SHP77 treated with DMSO at 0.1 percent for 48 hours (cell line): ENCODE results near the gene SOX5.

ENCODE experiments used
- DNase-seq: peaks from one replicate; lab custom pipeline; 2025; lab: John Stamatoyannopoulos, UW

SOX5 gene

GRCh38 chr12:23949348-23950209 lies at the start of gene SOX5:
TSS of gene SOX5 (minus strand) at chr12:23949670. CDS start at chr12:23949601, 69 bp downstream.
- no peak for DNase-seq

- DNase-seq, result no peak
These were observed 37.6 kb upstream of the SOX5 start for GRCh38 chr12:23987046-23987445.

DNA sequence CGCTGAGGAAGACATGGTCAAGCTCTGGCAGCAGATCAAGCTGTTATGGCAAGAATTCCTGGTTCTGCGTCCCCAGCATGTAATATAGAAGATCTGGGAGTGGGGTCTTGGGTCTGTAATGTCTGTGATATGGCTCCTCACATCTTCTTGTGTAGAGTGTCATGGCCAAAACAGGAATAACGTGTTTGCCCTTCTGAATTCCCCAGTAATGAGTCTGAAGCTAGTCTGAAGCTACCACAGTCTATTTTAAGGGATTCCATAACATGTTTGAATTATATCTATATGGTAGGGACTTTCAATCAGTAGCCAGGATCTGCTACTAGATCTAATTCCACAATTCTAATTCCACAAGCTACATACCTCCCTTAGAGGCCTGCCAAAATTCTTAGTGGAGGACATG lies 31.4 kb upstream of the SOX5 start:
- DNase-seq, result no peak

GRCh38 chr12:23964812-23965211 lies 15.3 kb upstream of the SOX5 start:
- no peak for DNase-seq

- DNase-seq, result no peak
These were observed 10.4 kb upstream of the SOX5 start for GRCh38 chr12:23959826-23960225.

GRCh38 chr12:23954332-23954731 lies 4.9 kb upstream of the SOX5 start:
- DNase-seq, result no peak

GRCh38 chr12:23952071-23952470 lies 2.6 kb upstream of the SOX5 start:
- DNase-seq, result no peak

DNA sequence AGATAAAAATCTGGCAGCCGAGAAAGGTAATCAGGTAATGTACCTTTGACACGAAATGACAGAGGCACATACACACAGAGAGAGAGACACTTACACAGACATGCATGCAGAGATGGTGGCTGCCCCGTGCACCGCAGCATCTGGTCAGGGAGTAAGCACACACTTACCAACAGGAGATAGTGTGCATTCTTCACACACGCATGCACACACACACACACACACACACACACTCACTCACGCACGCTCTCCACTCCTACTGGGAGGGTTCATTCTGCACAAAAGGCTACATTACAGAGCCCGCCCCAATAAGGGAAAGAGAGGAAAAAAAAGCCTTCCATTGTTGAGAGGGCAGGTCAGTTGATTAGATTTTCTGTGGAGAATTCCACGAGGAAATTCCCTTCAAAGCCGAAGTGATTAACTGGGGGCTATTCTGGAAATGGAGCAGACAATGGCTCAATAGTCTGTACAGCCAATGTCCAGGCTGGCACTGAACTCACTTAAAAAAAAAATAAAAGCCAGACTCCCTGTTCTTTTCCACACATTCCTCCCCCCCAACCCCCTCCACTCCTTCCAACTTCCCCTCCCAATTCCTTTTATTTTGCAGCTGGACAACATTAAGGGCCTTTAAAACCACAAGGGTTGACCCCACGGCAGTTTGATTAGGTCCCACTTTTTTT lies 1.4 kb upstream of the SOX5 start:
- no peak for DNase-seq

- DNase-seq, result no peak
These were observed 822 bp upstream of the SOX5 start for GRCh38 chr12:23950210-23950774.

DNA sequence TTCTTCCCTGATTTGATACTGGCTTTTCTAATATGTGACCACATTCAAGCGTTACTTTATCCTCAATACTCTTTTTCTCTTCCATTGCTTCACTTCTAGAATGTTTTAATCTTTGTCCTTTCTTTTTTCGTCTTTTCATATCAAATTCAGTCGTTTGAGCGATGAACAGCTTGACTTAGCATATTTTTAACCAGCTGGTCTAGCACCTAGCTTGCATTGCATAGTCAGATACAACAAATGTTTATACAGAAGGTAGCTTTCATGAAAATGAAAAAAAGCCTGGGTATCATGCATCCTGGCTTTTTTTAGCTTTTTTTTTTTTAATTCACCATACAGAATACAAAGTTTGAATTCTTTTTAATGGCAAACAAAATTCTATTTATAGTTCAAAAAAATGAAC lies 1.2 kb downstream of the SOX5 start:
- no peak for DNase-seq

DNA sequence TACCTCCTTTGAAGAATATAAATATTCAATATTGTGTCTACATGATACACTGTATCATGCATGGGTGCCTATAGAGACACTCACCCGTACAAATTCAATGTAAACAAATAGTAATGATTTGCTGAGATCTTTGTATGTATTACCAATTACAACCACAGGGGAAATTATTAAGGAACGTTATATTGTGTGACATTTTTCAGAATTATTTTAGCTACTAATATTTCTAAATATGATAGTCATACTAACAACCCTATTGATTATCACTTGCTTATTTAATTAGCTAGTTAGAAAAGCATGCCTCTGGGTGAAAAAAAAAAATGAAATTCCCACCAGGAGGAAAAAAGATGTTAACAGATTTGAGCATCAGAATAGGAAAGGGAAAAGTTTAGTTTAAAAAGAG lies 2.1 kb downstream of the SOX5 start:
- no peak for DNase-seq

- no peak for DNase-seq
These were observed 4.2 kb downstream of the SOX5 start for GRCh38 chr12:23945249-23945648.

DNA sequence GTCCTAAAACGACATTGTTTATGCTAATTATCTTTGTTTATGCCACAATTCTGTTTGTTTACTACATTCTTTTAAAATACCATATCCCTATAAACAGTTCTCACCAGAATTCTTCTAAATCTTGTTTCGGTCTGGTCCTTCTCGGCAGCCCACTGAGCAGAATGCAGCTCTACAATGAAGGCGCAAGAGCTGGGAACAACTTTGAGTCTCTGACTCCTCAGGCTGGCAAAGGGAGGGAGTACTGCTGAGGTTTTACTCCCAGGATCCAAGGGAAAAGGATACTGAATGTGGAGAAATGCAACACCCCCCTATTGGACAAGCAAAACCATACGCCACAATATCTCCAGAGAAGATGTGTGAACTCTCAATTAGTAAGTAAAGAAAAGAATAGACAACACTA lies 5.4 kb downstream of the SOX5 start:
- no peak for DNase-seq

- no peak for DNase-seq
These were observed 6.6 kb downstream of the SOX5 start for GRCh38 chr12:23942841-23943240.

GRCh38 chr12:23941780-23942179 lies 7.7 kb downstream of the SOX5 start:
- DNase-seq, result no peak

DNA sequence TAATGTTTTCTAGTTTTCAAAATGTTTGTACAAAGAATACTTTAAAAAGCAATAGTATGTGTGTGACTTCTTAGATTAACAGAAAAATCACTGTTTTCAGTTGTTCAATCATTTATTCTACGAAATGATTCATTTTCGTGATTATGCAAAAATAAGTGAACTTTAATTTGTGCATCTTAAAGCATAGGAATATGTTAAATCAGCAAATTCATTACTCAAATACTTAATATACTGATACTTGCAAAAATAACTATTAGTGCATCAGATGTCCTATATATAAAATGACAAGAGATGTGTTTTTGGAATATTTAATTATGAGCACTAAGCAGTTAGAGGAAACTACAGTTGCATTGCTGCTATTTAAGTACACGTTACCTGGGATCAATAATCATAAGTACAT lies 11.0 kb downstream of the SOX5 start:
- DNase-seq, result no peak

DNA sequence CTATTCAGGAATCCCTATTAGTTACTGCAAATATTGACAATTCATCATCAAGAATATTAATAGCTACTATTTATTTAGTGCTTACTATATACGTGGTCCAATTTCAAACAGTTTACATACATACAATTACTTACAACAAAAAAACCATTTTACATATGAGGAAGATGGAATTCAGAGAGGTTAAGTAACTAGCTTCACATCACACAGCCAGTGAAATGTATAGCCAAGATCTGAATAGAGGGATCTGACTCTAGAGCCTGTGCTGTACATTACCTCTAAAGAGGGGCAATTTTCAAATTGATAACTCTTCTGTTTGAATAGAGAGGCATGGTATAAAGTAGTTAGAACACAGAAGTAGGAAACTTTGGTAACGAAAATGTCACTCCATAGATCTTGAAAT lies 18.3 kb downstream of the SOX5 start:
- DNase-seq, result no peak

DNA sequence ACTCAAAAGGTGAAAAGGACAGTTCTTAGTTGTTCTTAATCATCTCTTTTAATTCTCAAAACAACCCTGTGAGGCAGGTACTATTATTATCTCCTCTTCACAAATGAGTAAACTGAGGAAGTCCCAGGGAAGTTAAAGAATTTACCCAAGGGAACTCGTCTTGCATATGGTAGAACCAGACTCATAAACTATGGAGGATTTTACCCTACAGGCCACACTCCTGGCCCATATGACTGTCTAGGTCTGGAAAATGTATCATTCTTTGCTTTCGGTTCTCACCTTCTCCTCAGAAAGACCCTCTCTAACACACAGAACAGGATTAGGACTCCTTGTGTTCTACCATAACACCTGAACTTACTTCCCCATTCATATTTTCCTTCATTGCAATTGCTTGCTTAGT lies 18.9 kb downstream of the SOX5 start:
- DNase-seq, result no peak

GRCh38 chr12:23929906-23930305 lies 19.6 kb downstream of the SOX5 start:
- DNase-seq, result no peak

DNA sequence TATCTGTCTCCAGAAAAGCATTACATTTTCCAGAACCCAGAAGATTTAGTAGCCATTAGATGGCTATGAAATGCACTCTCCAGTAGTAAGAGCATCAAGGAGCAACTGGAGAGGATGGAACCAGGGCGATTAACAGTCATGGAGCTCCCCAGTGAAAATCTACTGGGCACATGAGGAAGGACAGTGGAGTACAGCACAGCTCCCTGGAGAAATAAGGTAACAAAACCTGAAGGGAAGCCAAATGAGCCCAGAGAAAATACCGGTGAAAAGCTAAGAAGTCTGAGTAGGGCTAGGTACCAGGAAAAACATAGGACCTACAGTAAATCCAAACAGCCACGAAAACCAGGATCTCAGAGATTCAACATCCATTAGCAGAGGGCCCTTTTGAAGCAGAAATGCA lies 21.6 kb downstream of the SOX5 start:
- no peak for DNase-seq

GRCh38 chr12:23921099-23921856 lies 28.2 kb downstream of the SOX5 start:
- no peak for DNase-seq

DNA sequence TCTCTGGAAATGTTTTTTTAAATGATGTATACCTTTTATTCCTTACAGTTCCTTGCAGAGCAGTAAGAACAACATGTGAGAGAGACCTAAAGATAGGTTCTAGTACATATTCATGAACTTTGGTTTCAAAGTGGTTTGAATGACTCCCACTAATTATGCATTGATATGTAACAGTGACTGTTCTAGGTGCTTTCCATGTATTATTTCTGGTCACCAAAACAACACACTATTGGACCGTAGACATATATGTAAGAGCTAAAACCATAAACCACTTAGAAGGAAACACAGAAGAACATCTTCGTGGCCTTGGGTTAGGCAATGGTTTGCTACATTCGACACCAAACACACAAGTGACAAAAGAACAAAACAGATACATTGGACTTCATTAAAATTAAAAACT lies 37.9 kb downstream of the SOX5 start:
- DNase-seq, result no peak

DNA sequence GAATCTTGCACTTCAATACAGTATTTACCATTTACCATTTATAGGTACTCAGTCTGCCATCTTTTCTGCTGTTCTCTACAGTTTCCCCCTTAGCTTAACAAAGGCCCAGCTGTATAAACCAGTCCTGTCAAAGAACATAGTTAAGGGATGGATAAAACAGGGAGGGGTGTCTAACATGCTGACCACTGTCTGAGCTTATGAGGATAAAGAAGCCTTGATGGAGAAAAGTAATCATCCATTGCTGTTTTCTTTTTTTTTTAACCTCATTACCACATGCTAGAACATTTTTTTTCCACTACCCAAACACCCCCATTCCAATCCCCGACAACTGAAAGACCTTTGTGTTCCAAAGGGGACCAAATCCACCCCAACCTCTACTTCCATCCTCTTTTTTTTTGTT lies 39.9 kb downstream of the SOX5 start:
- DNase-seq, result no peak
